HG02885 (cell line): ENCODE measurements around the gene RAB26.
"Not testable (repeated sequence)": the region's sequence is repeated elsewhere in the genome, so short reads cannot be mapped to it uniquely, and the experiment has no call there.

Experiments
- ATAC-seq: cut with Tn5 transposase; IDR thresholded peaks from one replicate; pipeline ENCODE4 v1.9.1; 2021; ENCODE audit warnings: mild to moderate bottlenecking; ENCODE audit not compliant: unreplicated experiment, poor library complexity

The RAB26 gene

GRCh38 chr16:2115591-2115973, 32.8 kb upstream of the RAB26 start:
- no peak for ATAC-seq

- ATAC-seq = not testable (repeated sequence)
Measured at GRCh38 chr16:2116428-2116827, 32.0 kb upstream of the RAB26 start.

- not testable (repeated sequence) for ATAC-seq
Measured at GRCh38 chr16:2117341-2117740, 31.1 kb upstream of the RAB26 start.

- not testable (repeated sequence) for ATAC-seq
Measured at GRCh38 chr16:2117960-2118722, 30.3 kb upstream of the RAB26 start.

DNA sequence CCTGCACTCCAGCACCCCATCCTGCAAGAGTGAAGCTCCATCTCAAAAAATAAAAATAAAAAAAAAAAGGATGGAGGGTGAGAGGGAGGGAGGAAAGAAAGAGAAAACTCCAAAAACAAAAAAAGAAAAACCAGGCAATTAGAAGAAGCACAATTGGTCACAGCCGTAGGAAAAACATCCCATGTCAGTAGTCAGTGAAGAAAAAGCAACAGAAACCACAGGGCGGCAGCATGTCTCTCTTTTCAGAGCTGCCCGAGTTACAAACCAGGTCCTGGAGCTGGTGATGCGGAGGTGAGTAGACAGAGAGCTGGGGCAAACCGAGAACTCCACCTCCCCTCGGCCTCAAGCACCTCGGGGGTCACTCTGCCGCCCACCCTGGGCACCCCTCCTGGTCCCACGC, 27.1 kb upstream of the RAB26 start:
- not testable (repeated sequence) for ATAC-seq

GRCh38 chr16:2121853-2122252, 26.6 kb upstream of the RAB26 start:
- ATAC-seq = no peak

- ATAC-seq = no peak
Measured at GRCh38 chr16:2122429-2122828, 26.0 kb upstream of the RAB26 start.

DNA sequence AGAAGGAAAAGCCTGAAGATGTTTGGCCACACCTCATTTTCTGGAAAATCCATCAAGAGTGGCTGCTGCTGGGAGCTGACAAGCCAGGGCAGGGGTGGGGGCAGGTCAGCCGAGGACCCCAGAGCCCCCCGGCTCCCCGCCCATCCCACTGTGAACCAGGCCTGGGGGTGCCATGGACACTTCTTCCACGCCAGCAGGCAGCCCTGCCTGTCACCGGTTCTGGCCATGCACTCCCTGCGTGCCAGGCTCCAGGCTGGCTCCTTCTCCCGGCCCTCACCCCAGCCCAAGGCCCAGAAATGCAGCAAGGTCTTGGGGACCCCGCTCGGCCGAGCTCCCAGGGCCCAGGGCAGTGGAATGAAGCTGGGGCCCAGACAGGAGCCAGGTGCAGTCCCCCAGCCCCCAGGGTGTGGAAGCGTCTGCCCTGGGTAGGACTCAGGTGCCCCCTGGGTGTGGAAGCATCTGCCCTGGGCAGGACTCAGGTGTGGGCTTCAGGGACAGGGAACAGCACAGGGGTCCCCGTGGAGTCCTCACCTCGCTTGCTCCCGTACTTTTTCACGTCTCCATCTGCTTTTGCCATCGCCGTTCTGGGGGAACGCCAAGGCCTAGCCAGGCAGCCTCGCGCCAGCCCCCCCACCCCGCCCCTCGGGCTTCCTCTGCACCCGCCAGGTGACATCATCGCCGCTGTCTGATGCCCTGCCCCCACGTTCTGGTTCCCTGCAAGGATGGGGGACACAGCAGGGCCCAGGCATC, 25.3 kb upstream of the RAB26 start:
- not testable (repeated sequence) for ATAC-seq

- ATAC-seq = not testable (repeated sequence)
Measured at GRCh38 chr16:2123706-2124376, 24.6 kb upstream of the RAB26 start.

- ATAC-seq = not testable (repeated sequence)
Measured at GRCh38 chr16:2124377-2124693, 24.1 kb upstream of the RAB26 start.

GRCh38 chr16:2124694-2125444, 23.6 kb upstream of the RAB26 start:
- not testable (repeated sequence) for ATAC-seq

DNA sequence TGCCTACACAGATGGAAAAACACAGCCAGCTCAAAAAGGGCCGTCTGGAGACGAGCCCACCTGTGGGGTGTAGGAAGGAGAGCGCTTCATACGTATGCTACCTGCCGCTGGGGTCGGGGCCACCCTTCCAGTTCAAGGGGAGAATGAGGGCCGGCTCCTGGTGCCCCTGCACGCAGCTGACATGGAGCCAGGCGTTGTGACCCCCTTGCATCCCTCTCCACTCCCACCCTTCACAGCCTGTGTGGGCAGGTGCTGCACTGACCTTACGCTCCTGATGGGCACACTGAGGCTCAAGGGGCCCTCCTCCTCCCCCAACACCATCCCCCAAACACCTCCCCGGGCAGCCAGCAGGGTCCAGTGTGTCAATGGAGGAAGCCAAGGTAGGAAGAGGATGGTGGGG, 22.8 kb upstream of the RAB26 start:
- ATAC-seq = not testable (repeated sequence)

DNA sequence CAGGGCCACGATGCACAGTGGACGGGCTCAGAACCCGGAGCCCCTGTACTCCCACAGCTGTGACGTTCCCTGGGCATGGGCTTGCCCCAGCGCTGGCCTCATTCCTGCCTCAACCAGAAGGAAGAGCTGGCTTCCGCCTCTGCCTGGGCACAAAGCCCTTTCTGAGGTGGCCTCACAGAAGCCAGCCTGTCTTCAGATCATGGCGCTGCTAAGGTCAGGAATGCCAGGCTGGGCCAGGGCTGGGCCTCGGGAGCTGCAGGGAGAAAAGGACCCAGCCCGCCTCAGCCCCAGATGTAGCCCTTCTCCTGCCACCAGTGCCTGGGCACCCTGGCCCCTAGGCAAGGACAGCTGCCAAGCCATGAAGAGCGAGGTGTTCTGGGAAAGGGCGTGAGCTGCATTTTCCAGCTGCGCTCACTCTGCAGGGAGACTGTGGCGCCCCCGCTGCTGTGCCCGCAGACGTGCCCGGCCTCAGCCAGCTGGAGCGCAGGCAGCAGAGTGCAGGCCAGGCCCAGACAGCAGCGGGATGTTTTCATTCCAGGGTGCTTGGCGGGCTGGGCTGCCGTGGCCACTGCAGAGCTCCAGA, 22.2 kb upstream of the RAB26 start:
- not testable (repeated sequence) for ATAC-seq

GRCh38 chr16:2126928-2127556, 21.4 kb upstream of the RAB26 start:
- not testable (repeated sequence) for ATAC-seq

- not testable (repeated sequence) for ATAC-seq
Measured at GRCh38 chr16:2127630-2128280, 20.7 kb upstream of the RAB26 start.

DNA sequence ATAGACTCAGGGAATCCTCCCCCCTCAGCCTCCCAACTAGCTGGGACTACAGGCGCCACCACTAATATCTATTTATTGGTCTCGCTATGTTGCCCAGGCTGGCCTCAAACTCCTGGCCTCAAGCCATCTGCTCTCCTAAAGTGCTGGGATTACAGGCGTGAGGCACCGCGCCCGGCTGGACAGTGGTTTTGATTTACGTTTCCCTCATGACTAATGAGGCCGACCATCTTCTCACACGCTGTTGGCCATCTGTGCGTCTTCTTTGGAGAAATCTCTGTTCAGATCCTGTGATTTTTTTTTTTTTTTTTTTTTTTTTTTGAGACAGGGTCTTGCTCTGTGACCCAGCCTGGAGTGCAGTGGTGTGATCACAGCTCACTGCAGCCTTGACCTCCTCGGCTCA, 19.2 kb upstream of the RAB26 start:
- ATAC-seq = not testable (repeated sequence)

DNA sequence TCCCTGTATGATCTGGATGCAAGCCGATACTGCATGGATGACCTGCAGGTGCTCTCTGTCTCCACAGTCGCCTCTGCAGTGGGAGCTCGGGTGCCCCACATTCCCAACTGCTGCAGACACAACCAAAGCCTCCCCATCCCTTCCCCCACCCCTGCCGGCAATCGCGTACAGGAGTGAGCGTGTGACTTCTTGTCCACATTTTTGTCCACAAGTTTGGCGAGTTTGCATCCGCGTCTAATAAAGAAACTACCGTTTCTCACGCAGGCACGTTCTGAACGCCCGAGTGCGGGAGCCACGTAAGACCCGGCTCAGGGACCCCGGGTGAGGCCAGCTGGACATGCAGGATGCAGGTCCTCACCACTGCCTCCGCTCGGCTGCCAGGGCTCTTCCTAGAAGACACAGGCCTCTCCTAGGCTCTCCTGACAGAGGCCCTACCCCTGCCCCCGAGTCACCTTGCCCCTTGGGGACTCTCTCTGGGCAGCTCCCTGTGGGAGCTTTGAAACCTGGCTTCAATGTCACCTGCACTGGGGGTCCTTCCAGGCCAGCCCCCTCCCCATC, 18.5 kb upstream of the RAB26 start:
- not testable (repeated sequence) for ATAC-seq

GRCh38 chr16:2133797-2134196, 14.6 kb upstream of the RAB26 start:
- not testable (repeated sequence) for ATAC-seq

- ATAC-seq = not testable (repeated sequence)
Measured at GRCh38 chr16:2135071-2135470, 13.4 kb upstream of the RAB26 start.
